ENCODE results near the gene PPP1R9B.

- TF ChIP-seq ISL1 (CRISPR knock-in tag; IDR thresholded peaks at IDR 0.05) (no peak), CREB5 (CRISPR knock-in tag; IDR thresholded peaks at IDR 0.05; ENCODE audit: low read depth) (no peak), RARB (CRISPR knock-in tag; IDR thresholded peaks at IDR 0.05) (no peak), ZNF565 (CRISPR knock-in tag; conservative IDR thresholded peaks at IDR 0.05; ENCODE audit: low read depth) (no peak), GLIS3 (CRISPR knock-in tag; IDR thresholded peaks at IDR 0.05) (no peak), ZFP3 (CRISPR knock-in tag; IDR thresholded peaks at IDR 0.05) (no peak), ZFP30 (CRISPR knock-in tag; IDR thresholded peaks at IDR 0.05) (no peak), ZNF70 (CRISPR knock-in tag; IDR thresholded peaks at IDR 0.05) (no peak), ARNTL (CRISPR knock-in tag; IDR thresholded peaks at IDR 0.05; ENCODE audit: borderline replicate concordance, low read depth) (no peak), TSHZ2 (CRISPR knock-in tag; IDR thresholded peaks at IDR 0.05) (no peak), TCF4 (CRISPR knock-in tag; IDR thresholded peaks at IDR 0.05; ENCODE audit: borderline replicate concordance) (no peak), CSDC2 (CRISPR knock-in tag; IDR thresholded peaks at IDR 0.05) (no peak), POU6F1 (CRISPR knock-in tag; IDR thresholded peaks at IDR 0.05; ENCODE audit: borderline replicate concordance, low read depth) (no peak)
- TF ChIP-seq, protein P1, sequence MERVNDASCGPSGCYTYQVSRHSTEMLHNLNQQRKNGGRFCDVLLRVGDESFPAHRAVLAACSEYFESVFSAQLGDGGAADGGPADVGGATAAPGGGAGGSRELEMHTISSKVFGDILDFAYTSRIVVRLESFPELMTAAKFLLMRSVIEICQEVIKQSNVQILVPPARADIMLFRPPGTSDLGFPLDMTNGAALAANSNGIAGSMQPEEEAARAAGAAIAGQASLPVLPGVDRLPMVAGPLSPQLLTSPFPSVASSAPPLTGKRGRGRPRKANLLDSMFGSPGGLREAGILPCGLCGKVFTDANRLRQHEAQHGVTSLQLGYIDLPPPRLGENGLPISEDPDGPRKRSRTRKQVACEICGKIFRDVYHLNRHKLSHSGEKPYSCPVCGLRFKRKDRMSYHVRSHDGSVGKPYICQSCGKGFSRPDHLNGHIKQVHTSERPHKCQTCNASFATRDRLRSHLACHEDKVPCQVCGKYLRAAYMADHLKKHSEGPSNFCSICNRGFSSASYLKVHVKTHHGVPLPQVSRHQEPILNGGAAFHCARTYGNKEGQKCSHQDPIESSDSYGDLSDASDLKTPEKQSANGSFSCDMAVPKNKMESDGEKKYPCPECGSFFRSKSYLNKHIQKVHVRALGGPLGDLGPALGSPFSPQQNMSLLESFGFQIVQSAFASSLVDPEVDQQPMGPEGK (CRISPR knock-in tag; IDR thresholded peaks at IDR 0.05; ENCODE audit: borderline replicate concordance), result no peak
Measured at GRCh38 chr17:50174444-50174843, 24.0 kb upstream of the PPP1R9B start.

Data from SK-N-SH treated with all-trans-retinoic acid at 6 μM for 48 hours (cell line).